HepG2 (cell line): Measurements from ENCODE around the gene TMEM134. TPM values are rescaled to one million over a fixed set of nuclear protein-coding genes. Genes with fewer than 3 reads are reported as not detected.
A peak's percentile ranks its signal among the peaks of the same experiment; 100 is the strongest.

Source experiments
- ATAC-seq: fragments of 200-7000 bp; cut with Tn5 transposase; 3 replicates; pipeline ENCODE4 v1.9.1; 2020; ENCODE audit warnings: mild to moderate bottlenecking, moderate library complexity
- BruUV-seq: library from RNA; stranded (reverse); fragments of 400-500 nt; replicated peaks from 2 replicates; lab custom pipeline; 2021; lab: Mats Ljungman, UMichigan
- CTCF ChIA-PET: fragments of 300-600 bp; formaldehyde crosslinking; extraction: SDS; loops from one replicate; lab custom pipeline; 2021; ENCODE audit warnings: low total read pairs, inconsistent platforms, low intra/inter-chr PET ratio; lab: Yijun Ruan, JAX
- POLR2A ChIA-PET: fragments of 350-600 bp; sonication (Branson Sonifier 250); formaldehyde crosslinking; loops from one replicate; lab custom pipeline; 2020; ENCODE audit warnings: antibody characterized with exemption, inconsistent platforms; lab: Yijun Ruan, JAX
- DNase-seq: peaks from one replicate; pipeline ENCODE4 v3.0.0-alpha.2; 2015; ENCODE audit warnings: low spot score
- FAIRE-seq: peaks from 3 replicates; lab custom pipeline; 2011; peaks lifted over from hg19 to GRCh38; lab: Jason Lieb, UNC
- H2AFZ ChIP-seq: one replicate; pipeline ENCODE4 v1.6.1; 2011; ENCODE audit warnings: low read length, inconsistent platforms
- H3K27ac ChIP-seq: fragments of 300-600 bp; 3 replicates; pipeline ENCODE4 v1.8.0; 2011; ENCODE audit warnings: mixed run types, mild to moderate bottlenecking, mixed read lengths, low read length, inconsistent platforms; ENCODE audit not compliant: insufficient read depth; ENCODE audit errors: extremely low read length
- H3K27me3 ChIP-seq, 2 experiments: fragments of 200-600 bp in 1 of 2; 2 replicates in 1 of 2; 3 replicates in 1 of 2; pipeline versions ENCODE4 v1.6.0 to v1.8.0; 2011; ENCODE audit warnings: low read length in 2 of 2, mild to moderate bottlenecking in 2 of 2, moderate library complexity in 2 of 2, inconsistent platforms in 1 of 2; ENCODE audit not compliant: insufficient read depth in 2 of 2, control insufficient read depth in 1 of 2
- H3K36me3 ChIP-seq, 2 experiments: fragments of 200-600 bp in 1 of 2; replicated peaks in 1 of 2; 2 replicates in 1 of 2; 3 replicates in 1 of 2; pipeline versions ENCODE4 v1.5.1 to v1.8.0; 2011; ENCODE audit warnings: low read length in 2 of 2, inconsistent platforms in 1 of 2; ENCODE audit not compliant: insufficient read depth in 2 of 2, control insufficient read depth in 1 of 2
- H3K4me1 ChIP-seq: 2 replicates; pipeline ENCODE4 v1.5.1; 2012; ENCODE audit warnings: low read length, inconsistent platforms; ENCODE audit not compliant: insufficient read depth
- H3K4me2 ChIP-seq: 2 replicates; pipeline ENCODE4 v1.6.0; 2011; ENCODE audit warnings: low read depth, low read length, inconsistent platforms
- H3K4me3 ChIP-seq, 3 experiments: fragments of 200-600 bp in 1 of 3; sonication (generic), shearing (Covaris generic) in 1 of 3; replicated peaks in 1 of 3; 2 replicates each; pipeline ENCODE4 v1.5.1; 2011 to 2016; ENCODE audit warnings: low read length in 3 of 3, inconsistent platforms in 2 of 3, low read depth in 2 of 3, mild to moderate bottlenecking in 2 of 3, control low read depth in 1 of 3, mixed read lengths in 1 of 3; ENCODE audit not compliant: insufficient read depth in 1 of 3
- H3K79me2 ChIP-seq: one replicate; pipeline ENCODE4 v1.6.1; 2011; ENCODE audit warnings: low read length, inconsistent platforms; ENCODE audit not compliant: insufficient read depth
- H3K9ac ChIP-seq: 2 replicates; pipeline ENCODE4 v1.6.0; 2011; ENCODE audit warnings: mild to moderate bottlenecking, low read depth, low read length, inconsistent platforms; ENCODE audit not compliant: insufficient read depth
- H3K9me3 ChIP-seq: 2 replicates; pipeline ENCODE4 v1.5.1; 2012; ENCODE audit warnings: mild to moderate bottlenecking, low read length
- H4K20me1 ChIP-seq: 2 replicates; pipeline ENCODE4 v1.6.0; 2011; ENCODE audit warnings: inconsistent platforms, mild to moderate bottlenecking, low read length, moderate library complexity; ENCODE audit not compliant: insufficient read depth
- DPF2 ChIP-seq: sonication (generic); formaldehyde crosslinking; IDR thresholded peaks from 2 replicates; pipeline ENCODE4 v1.4.0; 2020; ENCODE audit warnings: mild to moderate bottlenecking, low read depth, missing genetic modification reagents, borderline replicate concordance
- ZC3H4 ChIP-seq: sonication (generic); formaldehyde crosslinking; IDR thresholded peaks from 2 replicates; pipeline ENCODE4 v1.4.0; 2020; ENCODE audit warnings: missing genetic modification reagents, borderline replicate concordance
- ZNF292 ChIP-seq: sonication (generic); formaldehyde crosslinking; IDR thresholded peaks from 2 replicates; pipeline ENCODE4 v1.8.1; 2022; ENCODE audit warnings: mild to moderate bottlenecking, low read depth, missing genetic modification reagents, borderline replicate concordance
- ZNF574 ChIP-seq: sonication (generic); formaldehyde crosslinking; IDR thresholded peaks from 2 replicates; pipeline ENCODE4 v1.4.0; 2020; ENCODE audit warnings: missing genetic modification reagents
- ZNF670 ChIP-seq: sonication (generic); formaldehyde crosslinking; IDR thresholded peaks from 2 replicates; pipeline ENCODE4 v1.8.0; 2022; ENCODE audit warnings: mild to moderate bottlenecking, missing genetic modification reagents, borderline replicate concordance
- ZNF766 ChIP-seq: sonication (generic); formaldehyde crosslinking; IDR thresholded peaks from 2 replicates; pipeline ENCODE4 v1.5.0; 2020; ENCODE audit warnings: missing genetic modification reagents, borderline replicate concordance
- ZNF891 ChIP-seq: sonication (generic); formaldehyde crosslinking; IDR thresholded peaks from 2 replicates; pipeline ENCODE4 v1.5.0; 2020; ENCODE audit warnings: mild to moderate bottlenecking, missing genetic modification reagents
- WGBS: methylation state at CpG from one replicate; pipeline ENCODE4 v1.1.6; 2017; ENCODE audit warnings: low lambda C conversion rate; 5-methylcytosine and 5-hydroxymethylcytosine counted together
- in situ Hi-C: cut with HindIII; loops from 2 replicates; pipeline ENCODE4 v1.10.0; 2017; ENCODE audit warnings: low pct_unique_long_range_greater_than_20kb; ENCODE audit not compliant: extremely low pct_ligation_motif_present
- intact Hi-C: fragments of 100-400 bp; cut with micrococcal nuclease; formaldehyde crosslinking; loops from one replicate; pipeline ENCODE4 v1.10.0; 2022; ENCODE audit not compliant: unreplicated experiment
- polyA plus RNA-seq, 8 experiments: library from polyadenylated mRNA; depleted of rRNA in 3 of 8; stranded (reverse) in 7 of 8; unstranded in 1 of 8; fragments of >200 nt; fragmentation: Illumina TruSeq in 4 of 8; extraction: Trizol in 4 of 8; gene quantifications; 2 replicates each; pipeline versions ENCODE4 v1.2.1 to v1.2.3, GENCODE V29; 2011 to 2016; ENCODE audit warnings: low read depth in 4 of 8, missing spikeins in 1 of 8, mixed read lengths in 1 of 8; ENCODE audit not compliant: insufficient read depth in 1 of 8
- total RNA-seq, 5 experiments: library from RNA; depleted of rRNA; stranded (reverse); fragments of >200 nt; fragmentation: Illumina TruSeq; extraction: Trizol; gene quantifications; 2 replicates each; pipeline ENCODE4 v1.2.3, GENCODE V29; 2016; ENCODE audit warnings: low read depth in 1 of 5
- TF ChIP-seq, protein P1 (sequence below): sonication (generic); formaldehyde crosslinking; IDR thresholded peaks from 2 replicates; pipeline ENCODE4 v1.4.0; 2020; ENCODE audit warnings: missing genetic modification reagents, mild to moderate bottlenecking, borderline replicate concordance

Gene TMEM134
- total and polyA plus RNA-seq, 2 of the 13 experiments (the other 11 are each of a cell fraction or from before 2014, with no cell fraction given) = 6.9 to 26.9 TPM

DNA sequence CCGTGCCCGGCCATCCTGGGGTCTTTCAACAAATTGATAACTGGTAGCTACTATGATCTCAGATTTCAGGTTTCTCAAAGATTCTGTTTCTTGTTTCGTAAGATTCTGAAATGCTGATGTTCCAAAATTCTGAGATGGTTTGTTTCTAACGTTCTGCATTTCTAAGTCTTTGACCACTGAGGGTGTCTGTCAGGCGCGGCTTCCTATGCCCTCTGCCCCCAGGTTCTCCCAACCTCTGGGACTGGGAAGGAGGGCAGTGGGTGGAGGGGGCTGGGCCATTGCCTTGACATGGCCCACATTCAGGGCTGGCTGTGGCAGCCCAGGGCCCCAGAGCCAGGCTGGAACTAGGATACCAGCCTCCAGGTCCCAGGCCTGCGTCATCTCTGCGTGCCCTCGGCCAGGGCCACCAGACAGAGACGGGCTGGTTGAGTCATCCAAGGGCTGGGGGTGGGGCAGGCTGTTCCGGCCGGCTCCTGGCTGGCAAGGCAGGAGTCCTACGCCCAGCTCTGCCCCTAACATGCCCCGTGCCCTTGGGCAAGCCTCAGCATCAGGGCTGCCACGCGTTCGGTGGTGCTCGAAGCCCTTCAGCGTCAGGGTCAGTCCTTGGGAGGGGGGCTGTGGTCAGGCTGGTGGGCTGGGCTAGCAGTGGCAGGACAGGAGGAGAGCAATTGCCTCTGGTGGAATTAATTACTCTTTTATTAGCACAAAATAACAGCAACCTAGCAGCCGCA lies 5.2 kb downstream of the TMEM134 start (continued):
- TF ChIP-seq, protein P1, sequence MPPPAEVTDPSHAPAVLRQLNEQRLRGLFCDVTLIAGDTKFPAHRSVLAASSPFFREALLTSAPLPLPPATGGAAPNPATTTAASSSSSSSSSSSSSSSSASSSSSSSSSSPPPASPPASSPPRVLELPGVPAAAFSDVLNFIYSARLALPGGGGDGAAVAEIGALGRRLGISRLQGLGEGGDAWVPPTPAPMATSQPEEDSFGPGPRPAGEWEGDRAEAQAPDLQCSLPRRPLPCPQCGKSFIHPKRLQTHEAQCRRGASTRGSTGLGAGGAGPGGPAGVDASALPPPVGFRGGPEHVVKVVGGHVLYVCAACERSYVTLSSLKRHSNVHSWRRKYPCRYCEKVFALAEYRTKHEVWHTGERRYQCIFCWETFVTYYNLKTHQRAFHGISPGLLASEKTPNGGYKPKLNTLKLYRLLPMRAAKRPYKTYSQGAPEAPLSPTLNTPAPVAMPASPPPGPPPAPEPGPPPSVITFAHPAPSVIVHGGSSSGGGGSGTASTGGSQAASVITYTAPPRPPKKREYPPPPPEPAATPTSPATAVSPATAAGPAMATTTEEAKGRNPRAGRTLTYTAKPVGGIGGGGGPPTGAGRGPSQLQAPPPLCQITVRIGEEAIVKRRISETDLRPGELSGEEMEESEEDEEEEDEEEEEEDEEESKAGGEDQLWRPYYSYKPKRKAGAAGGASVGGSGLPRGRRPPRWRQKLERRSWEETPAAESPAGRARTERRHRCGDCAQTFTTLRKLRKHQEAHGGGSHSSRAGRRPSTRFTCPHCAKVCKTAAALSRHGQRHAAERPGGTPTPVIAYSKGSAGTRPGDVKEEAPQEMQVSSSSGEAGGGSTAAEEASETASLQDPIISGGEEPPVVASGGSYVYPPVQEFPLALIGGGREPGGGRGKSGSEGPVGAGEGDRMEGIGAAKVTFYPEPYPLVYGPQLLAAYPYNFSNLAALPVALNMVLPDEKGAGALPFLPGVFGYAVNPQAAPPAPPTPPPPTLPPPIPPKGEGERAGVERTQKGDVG (CRISPR knock-in tag) = peak; percentile 83
- TF ChIP-seq ZNF292 (CRISPR knock-in tag) (no peak), ZNF891 (peak; percentile 42; the same call in 1 of the 2 replicates), ZC3H4 (peak; percentile 95; the same call in 1 of the 2 replicates)

DNA sequence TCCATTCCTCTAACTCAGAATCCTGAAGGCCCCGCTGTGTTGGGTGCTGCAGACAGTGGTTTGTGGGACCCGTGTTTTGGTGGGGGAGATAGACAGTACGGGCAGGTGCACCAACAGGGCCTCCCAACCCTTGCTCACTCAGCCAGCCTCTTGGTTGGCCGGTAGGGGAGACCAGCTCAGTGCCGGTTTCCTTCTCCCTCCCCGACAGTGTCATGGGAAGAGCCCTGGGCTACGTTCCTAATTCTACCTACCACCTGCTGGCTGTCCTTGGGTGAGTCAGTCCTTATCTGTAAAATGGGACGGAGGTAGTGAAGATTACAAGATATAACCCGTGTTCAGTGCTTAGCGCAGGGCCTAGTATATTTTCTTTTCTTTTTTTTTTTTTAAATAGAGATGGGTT lies 5.9 kb downstream of the TMEM134 start:
- H3K4me2 ChIP-seq = no peak overlapping the region
- WGBS = 93% methylated on average over 10 of the region's 10 CpGs
- POLR2A ChIA-PET = no interaction called here
- FAIRE-seq = no peak
- no peak overlapping the region for H2AFZ ChIP-seq
- CTCF ChIA-PET = no interaction called here
- H3K9me3 ChIP-seq = no peaks in the 10 kb centered on the region
- H3K36me3 ChIP-seq = no peaks in the 10 kb centered on the region
- TF ChIP-seq ZNF574 (CRISPR knock-in tag) (no peak), ZNF670 (CRISPR knock-in tag) (no peak), ZNF766 (CRISPR knock-in tag) (0 out of 2 replicates have a peak, but pooled peaks have one; percentile 5), DPF2 (CRISPR knock-in tag) (no peak)
- H3K79me2 ChIP-seq = no peaks in the 10 kb centered on the region
- DNase-seq = no peak
- H3K9ac ChIP-seq = no peak overlapping the region
- peaks cover 47% of the 10 kb centered on the region for H3K4me1 ChIP-seq
- H3K27ac ChIP-seq = no peak overlapping the region
- intact Hi-C loops = no loop called here
- H4K20me1 ChIP-seq = no peaks in the 10 kb centered on the region
- H3K27me3 ChIP-seq = peaks cover 0 to 11% of the 10 kb centered on the region in 2 experiments; a peak in 2 of 5 replicates
- BruUV-seq = no TSS peak
- ATAC-seq = no peak
- in situ Hi-C loops = loop anchor here (5.0 kb wide), 1 partner anchor 36 kb away; the partner anchor contains the start of gene RPS6KB2
- no peak overlapping the region for H3K4me3 ChIP-seq
